HG03064 (cell line): ENCODE results near the gene SAG.

ENCODE experiments used
- ATAC-seq: cut with Tn5 transposase; IDR thresholded peaks from one replicate; pipeline ENCODE4 v1.9.1; 2021; ENCODE audit warnings: low read depth; ENCODE audit not compliant: unreplicated experiment

SAG gene

DNA sequence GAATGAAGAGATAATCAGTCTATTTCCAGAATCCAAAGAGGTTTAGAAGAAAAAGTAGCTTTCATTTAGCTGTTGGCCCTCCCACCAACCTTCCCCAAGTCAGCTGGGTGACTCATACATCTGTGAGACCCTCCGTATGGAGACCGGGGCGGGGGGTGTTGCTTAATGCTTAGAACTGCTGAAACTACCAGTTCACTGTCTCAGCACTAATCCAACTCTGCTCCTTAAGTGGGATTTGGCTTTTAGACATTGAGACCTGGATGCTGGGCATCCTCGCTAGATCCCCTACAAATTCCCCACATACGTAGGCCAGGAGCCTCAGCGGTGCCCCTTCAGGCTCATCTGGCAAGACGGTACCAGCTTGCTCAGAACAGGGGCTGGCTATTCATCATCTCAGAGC lies at the start of gene SAG:
Gene SAG (plus strand): TSS at position 252 of the 400 bp plus-strand sequence. CDS start 1,374 bp downstream, outside the sequence.
- no peak for ATAC-seq

DNA sequence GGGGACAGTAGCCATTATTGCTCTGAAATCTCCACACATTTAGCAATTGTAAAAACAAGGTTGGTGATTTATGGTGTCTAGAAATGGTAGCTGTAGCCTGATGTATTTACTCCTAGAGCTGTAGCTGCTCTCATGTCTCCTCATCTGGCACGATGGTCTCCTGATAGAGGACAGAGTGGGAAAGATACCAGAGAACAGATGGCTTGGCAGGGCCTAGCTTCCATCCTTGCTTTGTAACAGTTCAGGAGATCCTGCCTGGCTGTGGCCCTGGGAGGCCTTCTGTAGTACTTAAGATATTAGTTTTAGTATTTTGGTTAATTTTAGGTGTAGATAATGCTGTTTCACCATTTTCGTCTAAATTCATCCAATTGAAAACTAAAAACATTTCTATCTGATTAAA lies 49.4 kb upstream of the SAG start:
- no peak for ATAC-seq

DNA sequence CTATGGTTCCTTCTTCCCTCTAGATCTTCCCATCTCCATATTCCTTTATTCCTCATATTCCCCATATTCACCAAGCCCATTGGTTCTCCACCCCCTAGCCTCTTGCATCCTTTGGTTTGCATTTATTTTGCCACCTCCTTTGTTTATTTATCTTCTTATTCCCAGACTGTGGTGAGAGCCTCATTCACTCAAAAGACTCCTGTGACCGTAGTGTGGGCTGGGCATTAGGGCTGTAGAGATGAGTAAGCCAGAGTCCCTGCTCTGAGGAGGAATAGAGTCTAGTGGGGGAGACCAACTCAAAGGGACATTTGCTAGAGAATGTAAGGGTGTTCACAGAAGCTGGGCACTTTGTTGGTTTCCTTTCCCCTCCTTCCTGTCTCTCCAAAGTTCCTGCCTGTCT lies 47.9 kb upstream of the SAG start:
- no peak for ATAC-seq

GRCh38 chr2:233260661-233261060 lies 47.0 kb upstream of the SAG start:
- ATAC-seq, result no peak

DNA sequence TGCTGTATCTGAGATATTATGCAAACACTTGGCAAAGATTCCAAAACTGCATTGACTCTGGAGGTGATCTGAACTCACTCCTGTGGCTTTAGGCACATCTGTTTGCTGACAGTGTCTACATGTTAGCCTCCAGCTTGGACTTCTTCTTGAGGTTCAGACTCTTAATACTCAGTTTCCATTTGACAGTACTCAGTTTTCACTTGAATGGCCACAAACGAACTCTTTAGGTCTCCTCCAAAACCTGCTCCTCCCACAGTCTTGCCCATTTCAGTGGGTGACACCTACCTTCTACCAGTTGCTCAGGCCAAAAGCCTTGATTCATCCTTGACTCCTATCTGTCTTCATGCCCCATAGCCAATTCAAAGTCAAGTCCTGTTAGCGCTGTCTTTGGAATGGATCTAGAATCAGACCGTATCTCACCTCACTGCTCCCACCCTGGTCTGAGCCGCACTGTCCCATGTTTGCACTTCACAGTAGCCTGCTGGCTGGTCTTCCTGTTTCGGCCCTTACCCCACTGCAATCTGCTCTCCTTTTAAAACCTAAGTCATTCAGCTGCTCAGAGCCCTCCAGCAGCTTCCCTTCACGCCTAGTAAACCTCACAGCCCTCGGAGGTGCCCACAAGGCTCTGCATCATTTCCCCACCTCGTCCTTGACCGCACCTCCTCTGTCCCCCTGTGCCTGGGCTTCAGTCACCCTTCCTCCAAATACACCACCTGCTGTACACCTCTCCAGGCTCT lies 45.6 kb upstream of the SAG start:
- ATAC-seq, result peak; percentile 69

- ATAC-seq, result no peak
Measured at GRCh38 chr2:233262562-233262961, 45.1 kb upstream of the SAG start.

GRCh38 chr2:233263045-233263570 lies 44.5 kb upstream of the SAG start:
- no peak for ATAC-seq

DNA sequence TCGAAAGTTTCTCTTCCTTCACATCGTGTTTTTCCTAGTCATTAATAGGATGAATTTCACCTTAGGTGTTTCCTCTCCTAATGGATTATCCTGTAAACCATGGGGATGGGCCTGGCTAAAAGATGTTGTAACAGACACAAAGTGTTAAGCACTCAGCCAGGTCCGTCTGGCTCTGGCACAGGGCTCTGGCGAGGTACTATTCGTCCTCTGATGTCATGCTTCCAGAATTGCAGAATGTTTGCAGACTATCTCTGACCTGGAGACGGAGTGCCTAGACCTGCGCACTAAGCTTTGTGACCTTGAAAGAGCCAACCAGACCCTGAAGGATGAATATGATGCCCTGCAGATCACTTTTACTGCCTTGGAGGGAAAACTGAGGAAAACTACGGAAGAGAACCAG lies 42.9 kb upstream of the SAG start:
- ATAC-seq, result no peak

DNA sequence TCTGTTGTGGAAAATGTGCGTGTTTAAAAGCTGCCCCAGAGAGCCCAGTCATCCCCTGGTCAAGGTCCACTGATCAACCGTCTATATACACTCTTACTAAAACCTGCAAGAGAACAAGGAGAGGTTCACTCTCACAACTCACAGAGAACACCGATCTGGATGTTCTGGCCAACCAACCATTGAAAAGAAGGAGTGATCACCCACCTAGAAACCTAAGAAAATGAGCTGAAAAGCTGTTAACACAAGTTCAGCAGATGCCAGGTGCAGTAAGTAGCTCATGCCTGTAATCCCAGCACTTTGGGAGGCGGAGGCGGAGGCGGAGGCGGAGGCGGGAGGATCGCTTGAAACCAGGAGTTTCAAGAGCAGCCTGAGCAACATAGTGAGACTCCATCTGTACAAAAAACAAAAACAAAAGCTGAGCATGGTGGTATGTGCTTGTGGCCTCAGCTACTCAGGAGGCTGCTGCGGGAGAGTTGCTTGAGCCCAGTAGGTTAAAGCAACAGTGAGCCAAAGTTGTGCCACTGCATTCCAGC lies 41.7 kb upstream of the SAG start:
- ATAC-seq, result no peak

DNA sequence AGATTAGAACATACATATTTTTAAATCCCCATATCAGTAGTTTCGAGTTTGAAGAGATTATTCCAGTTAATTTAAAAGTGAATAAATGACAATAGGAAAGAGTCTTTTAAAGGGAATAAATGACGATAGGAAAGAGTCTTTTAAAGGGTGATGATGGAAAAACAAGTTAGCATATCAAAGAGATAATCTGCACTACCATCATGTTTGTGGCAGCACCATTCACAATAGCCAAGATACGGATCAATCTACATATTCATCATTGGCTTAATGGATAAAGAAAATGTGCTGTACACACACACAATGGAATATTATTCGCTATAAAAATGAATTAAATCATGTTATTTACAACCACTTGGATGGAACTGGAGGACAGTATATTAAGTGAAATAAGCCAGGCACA lies 41.1 kb upstream of the SAG start:
- no peak for ATAC-seq

DNA sequence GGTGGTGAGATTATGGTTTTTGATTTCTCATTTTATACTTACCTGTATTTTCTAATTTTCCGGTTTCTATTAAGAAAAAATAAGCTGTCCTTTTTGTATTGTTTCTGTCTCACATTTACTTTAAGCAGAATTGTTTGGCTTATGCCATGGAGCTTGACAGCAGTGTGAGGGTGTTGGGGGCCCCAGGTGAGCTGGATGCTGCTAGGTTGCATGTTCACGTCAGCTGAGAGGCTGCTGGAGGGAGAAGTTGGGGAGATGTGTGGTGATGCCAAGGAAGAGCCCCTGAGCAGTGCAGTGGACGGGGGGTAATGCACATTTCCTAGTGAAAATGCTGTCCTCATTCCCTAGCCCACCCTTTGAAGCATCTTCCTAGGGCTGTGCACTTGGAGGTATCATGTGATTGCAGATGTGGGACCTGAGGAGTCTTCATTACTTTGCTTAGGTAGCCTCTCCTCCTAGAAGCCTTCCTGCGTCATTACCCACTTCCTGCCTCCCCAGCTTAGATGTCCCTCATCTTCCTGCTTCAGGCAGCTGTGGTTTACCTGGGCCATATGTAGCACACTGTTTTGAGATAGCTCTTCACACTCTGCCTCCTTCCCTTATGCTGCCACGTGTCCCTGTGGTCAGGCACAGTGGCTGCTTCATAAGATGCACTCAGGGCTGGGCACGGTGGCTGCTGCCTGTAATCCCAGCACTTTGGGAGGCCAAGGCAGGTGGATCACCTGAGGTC lies 39.9 kb upstream of the SAG start:
- ATAC-seq, result peak; percentile 87

- no peak for ATAC-seq
Measured at GRCh38 chr2:233270366-233270765, 37.2 kb upstream of the SAG start.

DNA sequence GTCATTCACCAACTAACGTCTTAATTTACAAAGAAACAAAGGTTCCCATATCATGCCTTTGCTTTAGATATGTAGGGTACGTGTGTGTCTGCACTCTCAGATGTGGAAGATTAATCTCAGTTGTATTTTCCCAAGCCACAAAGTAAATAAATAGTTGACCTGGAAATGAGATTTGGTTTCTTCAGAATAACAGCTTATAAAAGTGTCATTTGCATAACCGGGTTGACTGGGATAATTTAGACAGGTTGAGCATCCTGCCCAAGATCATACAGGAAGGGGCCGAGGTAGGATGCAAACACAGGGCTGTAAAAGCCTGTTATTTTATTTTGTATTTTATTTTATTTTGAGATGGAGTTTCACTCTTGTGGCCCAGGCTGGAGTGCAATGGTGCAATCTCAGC lies 36.7 kb upstream of the SAG start:
- no peak for ATAC-seq

DNA sequence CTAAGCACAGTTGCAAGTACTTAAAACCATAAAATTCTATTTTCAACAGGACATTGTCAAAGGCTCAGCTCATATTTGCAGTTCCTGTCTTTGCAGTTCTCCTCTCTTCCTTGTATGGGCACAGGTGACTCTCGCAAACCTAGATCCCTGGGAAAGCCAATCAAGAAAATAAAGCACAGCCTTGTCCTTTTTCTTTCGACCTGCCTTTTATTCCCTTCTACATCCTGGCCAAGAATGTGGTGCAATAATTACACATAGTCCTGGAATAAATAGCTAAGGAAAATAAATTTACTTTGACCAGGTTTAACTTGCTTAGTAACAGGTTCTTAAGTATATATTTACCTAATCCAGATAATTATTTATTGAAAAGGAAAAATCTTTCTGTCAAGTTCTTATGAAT lies 35.9 kb upstream of the SAG start:
- ATAC-seq, result no peak

DNA sequence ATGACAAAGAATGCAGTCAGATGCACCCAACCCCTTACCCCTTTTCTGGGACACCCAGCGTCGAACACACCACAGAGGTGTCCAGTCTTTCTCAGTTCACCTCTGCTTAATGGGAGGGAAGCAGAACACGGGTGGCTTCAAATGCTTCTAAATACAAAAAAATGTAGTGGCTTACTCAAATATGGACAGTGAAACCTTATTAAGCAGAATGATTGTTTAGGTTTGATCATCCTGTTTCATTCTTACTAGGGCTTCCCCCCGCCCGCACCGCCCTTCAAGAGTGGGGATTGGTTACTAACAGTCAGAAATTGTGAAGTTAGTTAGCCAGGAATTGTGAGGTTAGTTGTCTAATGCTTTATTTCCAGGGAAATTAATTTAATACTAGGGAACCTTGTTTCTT lies 34.5 kb upstream of the SAG start:
- no peak for ATAC-seq

DNA sequence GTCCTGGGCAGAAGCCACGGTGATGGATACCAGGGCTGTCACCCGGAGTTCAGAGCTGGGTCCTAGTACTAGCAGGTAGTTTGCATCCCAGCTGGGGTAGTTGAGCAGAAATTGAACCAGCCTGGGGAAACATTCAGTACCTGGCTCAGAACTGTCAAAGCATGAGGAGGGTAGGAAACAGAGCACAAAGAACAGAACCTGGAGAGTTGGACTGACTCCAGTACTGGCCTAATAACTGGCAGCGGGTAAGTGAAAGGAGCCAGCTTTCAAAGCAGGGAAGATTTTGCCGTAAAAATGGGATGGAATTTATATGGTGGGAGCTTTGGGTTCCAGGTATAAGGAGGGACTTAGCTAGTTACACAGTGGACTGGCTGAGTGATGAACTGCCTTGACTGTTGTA lies 32.4 kb upstream of the SAG start:
- no peak for ATAC-seq

DNA sequence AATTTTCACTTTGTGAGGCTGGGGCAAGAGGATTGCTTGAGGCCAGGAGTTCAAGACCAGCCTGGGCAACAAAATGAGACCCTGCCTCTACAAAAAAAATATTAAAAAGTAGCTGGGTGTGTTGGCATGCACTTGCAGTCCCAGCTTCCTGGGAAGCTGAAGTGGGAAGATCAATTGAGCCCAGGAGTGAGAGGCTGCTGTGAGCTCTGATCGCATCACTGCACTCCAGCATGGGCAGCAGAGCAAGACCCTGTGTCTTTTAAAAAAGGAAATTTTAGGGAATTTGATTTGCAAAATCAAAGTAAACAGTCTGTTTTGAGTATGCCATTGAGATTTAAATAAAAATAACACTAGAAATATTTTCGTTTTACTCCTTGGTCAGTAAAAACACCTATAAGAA lies 28.7 kb upstream of the SAG start:
- ATAC-seq, result no peak

- ATAC-seq, result no peak
Measured at GRCh38 chr2:233280114-233280693, 27.4 kb upstream of the SAG start.

- no peak for ATAC-seq
Measured at GRCh38 chr2:233281553-233281952, 26.1 kb upstream of the SAG start.

DNA sequence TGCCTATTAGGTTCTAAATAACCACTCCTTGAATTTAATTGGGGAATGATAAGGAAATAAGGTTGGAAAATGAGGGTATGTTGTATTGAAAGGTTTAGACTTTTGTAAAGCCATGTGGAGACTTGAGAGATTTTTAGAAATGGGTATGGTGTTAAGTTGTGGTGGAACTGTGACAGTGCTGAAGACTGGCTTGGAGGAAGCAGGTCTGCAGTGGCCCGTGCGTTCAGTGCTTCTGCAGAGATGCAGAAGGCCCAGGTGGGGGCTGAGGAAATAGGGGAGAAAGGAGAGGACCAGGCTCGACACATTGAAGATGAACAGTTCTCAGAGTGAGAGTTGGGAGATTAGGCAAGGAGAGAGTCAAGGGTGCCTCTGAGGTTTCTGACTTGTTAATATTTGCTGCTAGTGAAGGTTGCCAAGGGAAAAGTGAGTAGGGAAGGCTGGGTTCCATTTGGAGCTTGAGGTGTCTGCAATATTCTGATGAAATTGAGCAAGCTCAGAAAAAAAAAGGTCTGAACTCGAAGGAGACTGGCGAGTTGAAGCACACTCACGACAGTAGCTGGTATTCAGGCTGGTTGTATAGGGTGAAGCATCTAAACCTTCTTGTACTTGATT lies 25.5 kb upstream of the SAG start:
- no peak for ATAC-seq

- ATAC-seq, result no peak
Measured at GRCh38 chr2:233285921-233286320, 21.7 kb upstream of the SAG start.
